SU-DHL-6 (cell line): ENCODE data around the gene TMEM235.

Experiments used
- H2AFZ ChIP-seq: fragments of 200-600 bp; sonication (generic); 2 replicates; pipeline ENCODE4 v1.6.1; 2014; ENCODE audit warnings: low read depth, mild to moderate bottlenecking, moderate library complexity, mixed read lengths, antibody characterized with exemption, low read length; ENCODE audit not compliant: severe bottlenecking
- H3F3A ChIP-seq: fragments of 200-600 bp; shearing (Covaris generic); 2 replicates; pipeline ENCODE4 v1.6.0; 2016; ENCODE audit warnings: antibody characterized with exemption, mild to moderate bottlenecking; ENCODE audit not compliant: insufficient read depth
- H3K27ac ChIP-seq: fragments of 200-600 bp; sonication (generic); 2 replicates; pipeline ENCODE4 v1.5.1; 2016; ENCODE audit warnings: low read depth, mild to moderate bottlenecking, low read length, moderate library complexity, mixed read lengths
- H3K27me3 ChIP-seq: fragments of 200-600 bp; sonication (generic), shearing (Covaris generic); 2 replicates; pipeline ENCODE4 v1.6.0; 2014; ENCODE audit warnings: mild to moderate bottlenecking, low read length
- H3K36me3 ChIP-seq: fragments of 200-600 bp; sonication (generic); 2 replicates; pipeline ENCODE4 v1.6.1; 2014; ENCODE audit warnings: mild to moderate bottlenecking, low read length, mixed read lengths
- H3K4me2 ChIP-seq: fragments of 300-600, 200-600 bp; shearing (Covaris generic), sonication (generic); 2 replicates; pipeline ENCODE4 v1.6.0; 2014; ENCODE audit warnings: low read length, low read depth, mild to moderate bottlenecking; ENCODE audit not compliant: poor library complexity, severe bottlenecking
- H3K4me3 ChIP-seq: fragments of 200-600 bp; sonication (generic); 2 replicates; pipeline ENCODE4 v1.5.1; 2014; ENCODE audit warnings: antibody characterized with exemption, low read length, mild to moderate bottlenecking, mixed read lengths; ENCODE audit not compliant: insufficient read depth, poor library complexity, severe bottlenecking
- H3K79me2 ChIP-seq: fragments of 200-600 bp; sonication (generic); 2 replicates; pipeline ENCODE4 v1.6.1; 2014; ENCODE audit warnings: mild to moderate bottlenecking, low read length, moderate library complexity; ENCODE audit not compliant: insufficient read depth
- H3K9ac ChIP-seq: fragments of 200-600 bp; sonication (generic); 2 replicates; pipeline ENCODE4 v1.7.0; 2014; ENCODE audit warnings: mild to moderate bottlenecking, low read length
- H3K9me2 ChIP-seq: fragments of 200-600 bp; sonication (generic); replicated peaks from 2 replicates; pipeline ENCODE4 v1.6.1; 2014; ENCODE audit warnings: low read length; ENCODE audit not compliant: insufficient read depth
- H3K9me3 ChIP-seq: fragments of 200-600 bp; sonication (generic); 2 replicates; pipeline ENCODE4 v1.6.1; 2014; ENCODE audit warnings: low read length, mixed read lengths; ENCODE audit not compliant: insufficient read depth
- H4K20me1 ChIP-seq: fragments of 200-600 bp; sonication (generic); 2 replicates; pipeline ENCODE4 v1.6.1; 2014; ENCODE audit warnings: low read depth, mild to moderate bottlenecking, antibody characterized with exemption, low read length, moderate library complexity, mixed read lengths
- CTCF ChIP-seq: fragments of 200-600 bp; sonication (generic); IDR thresholded peaks from one replicate; pipeline ENCODE4 v1.5.1; 2017; ENCODE audit warnings: antibody characterized with exemption, mild to moderate bottlenecking, low read length, moderate library complexity; ENCODE audit not compliant: insufficient read depth, poor library complexity, severe bottlenecking
- EZH2phosphoT487 ChIP-seq: fragments of 200-600 bp; sonication (generic), shearing (Covaris generic); conservative IDR thresholded peaks from 2 replicates; pipeline ENCODE4 v1.6.1; 2018; ENCODE audit warnings: mild to moderate bottlenecking, antibody characterized with exemption, low read length, moderate library complexity, mixed read lengths

The TMEM235 gene

GRCh38 chr17:78214706-78215061 is 16.7 kb upstream of the TMEM235 start:
- Histone ChIP-seq H3K9me2 (no peaks in the 10 kb centered on the region), H3K9ac (peak overlapping the region; percentile 96), H3K27me3 (no peaks in the 10 kb centered on the region), H3K36me3 (peaks cover 3% of the 10 kb centered on the region; the same call in 1 of the 2 replicates), H3K9me3 (no peaks in the 10 kb centered on the region), H2AFZ (peak overlapping the region; percentile 42), H3K4me3 (peak overlapping the region; percentile 88), H3K4me2 (peak overlapping the region; percentile 96), H3K27ac (peak overlapping the region; percentile 73), H3K79me2 (peaks cover 27% of the 10 kb centered on the region), H3F3A (no peaks in the 10 kb centered on the region), H4K20me1 (no peaks in the 10 kb centered on the region)
- TF ChIP-seq CTCF (no peak), EZH2phosphoT487 (no peak)

GRCh38 chr17:78219396-78220150 is 11.9 kb upstream of the TMEM235 start:
- H3K27ac ChIP-seq = no peak overlapping the region
- peaks cover 23% of the 10 kb centered on the region for H3K79me2 ChIP-seq

GRCh38 chr17:78223061-78223460 is 8.4 kb upstream of the TMEM235 start:
- Histone ChIP-seq H3K36me3 (peaks cover 15% of the 10 kb centered on the region; the same call in 1 of the 2 replicates), H3K27me3 (no peaks in the 10 kb centered on the region), H4K20me1 (no peaks in the 10 kb centered on the region), H3K9me2 (no peaks in the 10 kb centered on the region), H2AFZ (no peak overlapping the region), H3K4me3 (no peak overlapping the region), H3K9ac (no peak overlapping the region), H3K27ac (no peak overlapping the region), H3K79me2 (no peaks in the 10 kb centered on the region; the same call in 1 of the 2 replicates), H3K4me2 (no peak overlapping the region), H3K9me3 (no peaks in the 10 kb centered on the region), H3F3A (peaks cover 19% of the 10 kb centered on the region)
- no peak for TF ChIP-seq CTCF
- no peak for TF ChIP-seq EZH2phosphoT487

More at GRCh38 chr17:78219396-78220150, 11.9 kb upstream of the TMEM235 start:
- H4K20me1 ChIP-seq = no peaks in the 10 kb centered on the region
- peaks cover 2% of the 10 kb centered on the region for H3F3A ChIP-seq
- H3K4me2 ChIP-seq = no peak overlapping the region
- no peak overlapping the region for H3K4me3 ChIP-seq
- no peak overlapping the region for H2AFZ ChIP-seq
- no peak overlapping the region for H3K9ac ChIP-seq
- no peaks in the 10 kb centered on the region for H3K9me2 ChIP-seq
- H3K27me3 ChIP-seq = no peaks in the 10 kb centered on the region
- TF ChIP-seq EZH2phosphoT487 (no peak), CTCF (no peak)
- H3K9me3 ChIP-seq = no peaks in the 10 kb centered on the region
- peaks cover 16% of the 10 kb centered on the region; the same call in 1 of the 2 replicates for H3K36me3 ChIP-seq
